Right lobe of liver (tissue), 4 donors: Measurements from ENCODE around the gene SORD.
"Not testable (repeated sequence)": the region's sequence is repeated elsewhere in the genome, so short reads cannot be mapped to it uniquely, and the experiment has no call there.

Experiments used
- POLR2A ChIP-seq: fragments of 450-650 bp; IDR thresholded peaks from one replicate; pipeline ENCODE4 v1.6.1; 2017; ENCODE audit warnings: antibody characterized with exemption, mild to moderate bottlenecking
- TF ChIP-seq, protein P1 (sequence below), 4 donors: fragments of 200-600 bp in 3 of 4; fragments of 450-650 bp in 1 of 4; IDR thresholded peaks; one replicate each; pipeline versions ENCODE4 v1.5.1 to v1.8.0; 2016 to 2022; ENCODE audit warnings: antibody characterized with exemption in 4 of 4, mild to moderate bottlenecking in 2 of 4
- donor health status: DM: no; HTN: no; CAD: no.
- donor health status: DM: no; HTN: no; CAD: no.
- donor health status: DM: no; HTN: yes; CAD: no.

DNA sequence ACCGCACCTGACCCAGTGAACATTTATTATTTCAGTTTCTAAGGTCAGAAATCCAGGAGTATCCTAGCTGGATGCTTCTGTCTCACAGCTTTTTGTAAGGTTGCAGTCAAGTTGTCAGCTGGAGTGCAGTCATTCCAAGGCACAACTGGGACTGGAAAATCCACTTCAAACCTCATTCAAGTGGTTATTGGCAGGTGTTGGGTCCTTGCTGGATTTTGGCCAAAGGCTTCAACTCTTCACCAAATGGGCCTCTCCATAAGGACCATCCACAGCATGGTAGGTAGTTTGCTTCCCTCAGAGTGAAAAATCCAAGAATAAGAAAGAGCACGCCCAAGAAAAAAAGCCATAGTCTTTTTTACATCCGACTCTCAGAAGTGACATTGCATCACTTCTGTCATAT, 46.8 kb upstream of the SORD start:
- not testable (repeated sequence) for TF ChIP-seq POLR2A
- TF ChIP-seq, protein P1, sequence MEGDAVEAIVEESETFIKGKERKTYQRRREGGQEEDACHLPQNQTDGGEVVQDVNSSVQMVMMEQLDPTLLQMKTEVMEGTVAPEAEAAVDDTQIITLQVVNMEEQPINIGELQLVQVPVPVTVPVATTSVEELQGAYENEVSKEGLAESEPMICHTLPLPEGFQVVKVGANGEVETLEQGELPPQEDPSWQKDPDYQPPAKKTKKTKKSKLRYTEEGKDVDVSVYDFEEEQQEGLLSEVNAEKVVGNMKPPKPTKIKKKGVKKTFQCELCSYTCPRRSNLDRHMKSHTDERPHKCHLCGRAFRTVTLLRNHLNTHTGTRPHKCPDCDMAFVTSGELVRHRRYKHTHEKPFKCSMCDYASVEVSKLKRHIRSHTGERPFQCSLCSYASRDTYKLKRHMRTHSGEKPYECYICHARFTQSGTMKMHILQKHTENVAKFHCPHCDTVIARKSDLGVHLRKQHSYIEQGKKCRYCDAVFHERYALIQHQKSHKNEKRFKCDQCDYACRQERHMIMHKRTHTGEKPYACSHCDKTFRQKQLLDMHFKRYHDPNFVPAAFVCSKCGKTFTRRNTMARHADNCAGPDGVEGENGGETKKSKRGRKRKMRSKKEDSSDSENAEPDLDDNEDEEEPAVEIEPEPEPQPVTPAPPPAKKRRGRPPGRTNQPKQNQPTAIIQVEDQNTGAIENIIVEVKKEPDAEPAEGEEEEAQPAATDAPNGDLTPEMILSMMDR (IDR thresholded peaks at IDR 0.05) = not testable (repeated sequence)
